NCI-H187 (cell line): ENCODE results near the gene DDX3X.
A peak's percentile ranks its signal among the peaks of the same experiment; 100 is the strongest.
"Not testable (repeated sequence)": the region's sequence is repeated elsewhere in the genome, so short reads cannot be mapped to it uniquely, and the experiment has no call there.

Experiments used
- DNase-seq, 2 experiments: peaks; one replicate each; lab custom pipeline; 2025; lab: John Stamatoyannopoulos, UW

The DDX3X gene

DNA sequence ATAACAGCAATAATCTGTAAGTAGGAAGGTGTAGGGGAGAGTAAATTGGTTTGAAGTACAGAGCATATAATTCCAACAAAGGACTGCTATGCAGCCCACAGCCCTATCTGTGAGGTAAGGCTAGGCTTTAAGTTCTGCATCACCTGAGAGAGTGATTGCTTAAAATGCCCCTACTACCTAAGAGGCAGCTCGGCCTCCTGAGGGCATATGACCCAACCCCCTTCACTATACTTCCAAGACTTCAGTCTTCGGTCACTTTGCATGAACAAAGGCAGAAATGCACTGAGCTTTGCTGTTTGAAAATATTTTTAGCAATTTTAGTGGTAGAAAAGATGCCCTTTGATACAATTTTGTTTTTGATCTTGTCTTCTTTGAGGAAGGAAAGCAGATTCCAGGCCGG, 4.9 kb upstream of the DDX3X start:
- DNase-seq = no peak

DNA sequence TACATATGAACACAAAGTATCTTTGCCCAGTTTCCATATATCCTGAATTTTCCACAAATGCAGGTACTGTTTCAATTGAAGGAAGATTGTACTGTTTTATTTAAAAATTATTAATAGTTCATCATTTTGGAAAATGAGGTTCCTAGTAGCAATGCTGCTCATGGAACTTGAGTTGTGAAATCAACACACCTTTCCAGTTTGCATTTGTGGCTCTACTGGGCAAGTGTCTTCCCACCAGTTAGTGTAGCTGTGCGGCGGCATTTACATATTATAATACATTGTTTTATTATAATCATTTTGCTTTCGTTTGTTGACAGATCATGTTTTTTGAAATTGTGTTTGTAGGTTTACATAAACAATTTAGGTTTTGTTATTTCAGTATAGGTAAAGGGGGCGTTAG, 2.0 kb upstream of the DDX3X start:
- DNase-seq = no peak

DNA sequence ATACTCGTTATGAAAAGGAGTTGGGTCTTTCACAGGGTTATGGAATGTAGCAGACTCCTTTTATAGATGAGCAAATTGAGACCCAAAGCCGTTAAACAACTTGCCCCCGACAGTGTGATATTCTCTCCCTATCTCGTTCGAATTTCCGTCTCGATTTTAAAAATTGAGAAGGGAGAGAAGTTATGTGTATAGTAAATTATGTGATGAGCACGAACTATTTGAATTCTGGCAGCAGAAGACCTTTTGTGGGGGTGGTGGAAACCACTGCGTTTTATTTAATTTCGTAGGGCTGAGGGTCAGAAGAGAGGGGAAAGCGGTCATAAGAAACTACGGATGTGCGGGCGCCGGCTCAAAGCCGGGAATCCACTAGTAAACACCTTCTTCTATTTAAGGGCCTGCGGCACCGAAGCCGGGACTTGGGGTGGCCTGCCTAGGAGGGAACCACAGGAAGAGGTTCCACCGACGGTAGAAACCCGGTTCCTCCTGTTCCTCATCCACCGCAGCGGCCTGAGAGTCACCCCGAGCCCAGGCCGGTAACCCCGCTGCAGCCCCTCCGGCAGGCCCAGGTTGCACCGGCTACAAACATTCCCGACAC, 1.5 kb upstream of the DDX3X start:
- no peak for DNase-seq

DNA sequence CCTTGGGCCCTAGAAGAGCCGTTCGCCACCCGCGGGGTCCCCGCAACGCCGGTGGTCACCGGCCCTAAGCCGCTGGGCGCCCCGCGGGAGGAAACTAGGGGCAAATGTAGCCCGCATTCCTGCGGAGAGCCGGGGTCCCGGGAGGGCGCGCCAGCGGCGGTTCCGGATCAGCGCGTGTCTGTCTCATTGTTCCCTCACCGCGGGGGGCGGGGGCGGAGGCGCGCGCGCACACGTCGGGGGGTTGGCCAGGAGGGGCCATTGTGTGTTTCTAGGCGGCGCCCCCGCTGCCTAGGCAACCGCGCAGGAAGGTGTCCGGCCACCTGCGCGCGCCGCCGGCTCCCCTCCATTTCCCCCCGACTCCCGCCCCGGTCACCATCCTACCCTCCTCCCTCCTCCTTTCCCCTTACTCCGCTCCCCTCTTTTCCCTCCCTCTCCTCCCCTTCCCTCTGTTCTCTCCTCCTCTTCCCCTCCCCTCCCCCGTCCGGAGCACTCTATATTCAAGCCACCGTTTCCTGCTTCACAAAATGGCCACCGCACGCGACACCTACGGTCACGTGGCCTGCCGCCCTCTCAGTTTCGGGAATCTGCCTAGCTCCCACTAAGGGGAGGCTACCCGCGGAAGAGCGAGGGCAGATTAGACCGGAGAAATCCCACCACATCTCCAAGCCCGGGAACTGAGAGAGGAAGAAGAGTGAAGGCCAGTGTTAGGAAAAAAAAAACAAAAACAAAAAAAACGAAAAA, 789 bp upstream of the DDX3X start:
- DNase-seq = peak; percentile 81 to 86

DNA sequence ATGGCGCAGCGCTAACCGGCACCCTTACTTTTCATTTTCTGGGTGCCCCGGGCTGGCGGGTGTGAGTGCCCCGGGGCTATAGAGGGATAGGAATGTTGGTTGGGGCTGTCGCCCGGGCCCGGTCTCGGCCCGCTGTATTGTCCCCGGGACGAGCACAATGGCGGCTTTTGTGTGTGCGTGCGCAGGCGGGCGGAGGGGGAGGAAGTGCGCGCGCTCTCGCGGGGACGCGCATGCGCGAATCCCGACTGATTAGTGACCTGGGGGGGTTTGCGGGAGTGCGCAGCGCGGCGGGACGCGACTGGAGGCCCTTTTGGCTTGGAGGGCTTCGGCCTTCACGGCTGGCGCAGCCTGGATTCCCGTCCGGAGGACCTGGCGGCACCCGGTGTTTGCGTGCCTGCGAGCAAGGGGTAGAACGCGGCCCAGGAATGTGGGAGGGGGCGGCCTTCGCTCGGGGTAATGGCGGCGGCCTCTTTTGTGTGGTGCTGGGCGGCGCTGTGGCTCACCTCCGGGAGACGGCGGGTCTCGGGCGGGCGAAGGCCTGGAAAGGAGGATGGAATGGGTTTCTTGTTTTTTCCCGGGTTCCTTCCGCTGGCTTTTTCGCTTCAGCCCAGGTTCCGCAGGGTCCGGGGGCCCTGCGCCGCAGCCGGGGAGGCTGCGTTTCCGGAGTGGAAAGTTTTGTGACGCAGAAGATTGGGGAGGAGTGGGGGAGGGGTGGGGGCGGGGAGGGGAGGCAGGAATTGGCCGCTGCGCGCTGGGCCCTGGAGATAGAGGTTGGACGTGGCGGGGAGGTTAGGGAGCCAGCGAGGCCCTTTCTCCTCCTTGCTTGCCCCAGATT, 618 bp downstream of the DDX3X start:
- DNase-seq = peak; percentile 24 to 35

DNA sequence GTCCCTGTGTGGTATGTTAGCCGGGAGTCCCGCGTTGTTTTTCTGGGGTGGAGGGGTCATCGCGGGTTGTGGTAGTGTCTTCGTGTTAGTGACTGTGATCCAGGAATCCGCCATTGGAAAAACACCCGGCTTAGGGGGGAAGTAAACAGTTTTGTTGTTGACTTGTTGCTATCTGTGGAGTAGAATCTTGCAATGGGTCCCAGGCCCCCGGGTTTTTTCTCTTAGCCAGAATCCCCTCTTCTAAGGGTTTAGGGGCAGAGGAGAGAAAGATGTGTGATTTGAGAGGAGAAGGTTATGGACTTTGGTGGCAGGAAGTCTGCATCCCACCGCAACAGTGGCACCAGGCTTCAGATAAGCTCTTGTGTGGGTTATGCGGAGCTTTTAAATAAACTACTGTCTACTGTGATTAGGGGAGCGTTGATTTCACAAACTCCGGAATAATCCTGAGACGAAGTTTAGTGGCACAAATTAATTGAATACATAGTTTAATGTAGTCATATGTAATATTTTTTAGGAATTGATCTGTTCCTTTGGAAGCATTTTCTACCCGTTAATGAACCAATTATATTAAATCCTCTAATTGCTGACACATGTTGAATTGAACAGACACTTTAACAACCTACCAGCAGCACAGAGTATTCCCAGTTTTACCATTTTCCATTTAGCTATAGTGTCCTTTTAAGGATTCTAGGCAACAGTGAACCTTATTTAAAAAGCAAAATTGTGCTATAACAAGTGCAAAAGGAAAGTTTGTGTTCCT, 1.4 kb downstream of the DDX3X start:
- no peak for DNase-seq

DNA sequence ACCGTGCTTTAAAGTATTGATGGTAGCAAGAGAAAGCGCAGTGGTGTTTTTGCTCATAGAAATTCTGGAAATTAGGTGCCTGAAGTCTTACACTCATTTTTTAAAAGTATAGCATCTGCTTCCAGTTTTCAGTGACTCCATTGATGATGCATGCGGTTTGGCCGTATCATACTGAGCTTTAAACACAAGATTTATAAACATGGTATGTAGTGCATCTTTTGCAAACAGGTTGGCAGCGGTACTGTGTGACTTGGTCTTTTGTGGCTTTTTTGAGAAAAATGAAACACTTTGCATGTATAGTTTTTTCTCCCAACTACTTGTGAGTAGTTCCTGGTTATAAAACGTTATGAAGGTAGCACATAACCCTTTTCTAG, 2.0 kb downstream of the DDX3X start:
- DNase-seq = no peak

DNA sequence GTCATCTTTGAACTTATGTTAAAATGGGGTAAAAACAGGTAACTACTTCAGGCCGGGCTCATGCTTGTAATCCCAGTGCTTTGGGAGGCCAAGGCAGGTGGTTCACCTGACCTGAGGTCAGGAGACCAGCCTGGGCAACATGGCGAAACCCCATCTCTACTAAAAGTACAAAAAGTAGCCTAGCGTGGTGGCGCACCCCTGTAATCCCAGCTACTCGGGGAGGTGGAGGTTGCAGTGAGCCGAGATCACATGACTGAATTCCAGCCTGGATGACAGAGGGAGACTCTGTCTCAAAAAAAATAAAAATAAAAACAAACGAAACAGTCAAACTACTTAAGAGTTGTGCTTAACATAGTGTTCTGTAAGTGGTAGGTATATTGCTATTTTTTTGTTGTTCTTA, 2.5 kb downstream of the DDX3X start:
- no peak for DNase-seq

DNA sequence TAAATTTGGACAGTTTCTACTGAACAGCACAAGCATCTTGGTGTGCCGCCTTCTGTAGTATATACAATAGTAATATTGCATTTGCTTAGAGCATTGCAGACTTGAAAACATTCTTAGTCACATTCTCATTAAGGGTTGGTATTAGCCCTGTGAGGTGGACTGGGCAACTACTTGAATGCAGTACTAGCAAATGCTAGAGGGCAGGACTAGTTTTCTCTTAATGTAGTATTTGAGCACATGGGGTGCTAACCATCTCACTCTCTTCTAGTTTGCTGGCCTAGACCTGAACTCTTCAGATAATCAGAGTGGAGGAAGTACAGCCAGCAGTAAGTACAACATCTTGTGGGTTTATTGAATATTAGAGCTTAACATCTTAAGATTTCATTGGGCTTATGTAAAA, 3.2 kb downstream of the DDX3X start:
- DNase-seq = no peak

DNA sequence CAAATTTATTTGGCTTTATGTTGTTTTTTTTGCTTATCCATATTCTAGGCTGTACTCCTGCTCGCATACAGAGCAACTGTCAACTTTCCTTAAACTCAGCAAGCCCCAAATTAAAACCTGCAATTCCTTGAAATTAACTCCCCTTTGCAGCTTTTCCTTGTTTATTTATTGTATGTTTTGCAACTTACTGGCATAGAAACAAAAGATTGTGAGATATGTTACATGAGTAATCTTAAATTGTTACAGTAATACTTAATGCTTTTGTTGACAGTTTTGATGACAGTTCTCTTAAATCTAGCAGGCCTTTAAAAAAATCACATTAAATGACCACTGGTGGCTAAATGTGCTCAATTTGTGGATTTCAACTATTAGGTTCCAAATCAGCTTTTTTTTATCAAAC, 4.5 kb downstream of the DDX3X start:
- no peak for DNase-seq

DNA sequence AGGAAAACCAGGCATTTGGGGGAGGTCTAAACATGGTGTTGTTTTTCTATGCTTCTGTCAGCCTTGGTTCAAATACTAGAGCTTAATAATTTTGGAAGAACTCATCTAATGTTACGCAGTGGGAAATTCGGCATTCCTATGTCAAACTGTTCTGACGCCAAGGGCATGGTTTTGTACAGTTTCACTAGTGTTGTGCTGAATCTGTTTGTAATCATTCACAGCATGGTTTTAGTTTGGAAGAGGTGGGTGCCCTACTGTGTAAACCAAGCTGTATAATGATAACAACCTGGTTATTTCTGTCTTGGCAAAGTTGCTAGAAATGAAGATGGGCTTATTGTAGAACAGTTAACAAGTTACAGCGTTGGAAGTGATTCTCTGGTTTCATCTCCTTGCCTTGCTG, 5.2 kb downstream of the DDX3X start:
- DNase-seq = no peak

DNA sequence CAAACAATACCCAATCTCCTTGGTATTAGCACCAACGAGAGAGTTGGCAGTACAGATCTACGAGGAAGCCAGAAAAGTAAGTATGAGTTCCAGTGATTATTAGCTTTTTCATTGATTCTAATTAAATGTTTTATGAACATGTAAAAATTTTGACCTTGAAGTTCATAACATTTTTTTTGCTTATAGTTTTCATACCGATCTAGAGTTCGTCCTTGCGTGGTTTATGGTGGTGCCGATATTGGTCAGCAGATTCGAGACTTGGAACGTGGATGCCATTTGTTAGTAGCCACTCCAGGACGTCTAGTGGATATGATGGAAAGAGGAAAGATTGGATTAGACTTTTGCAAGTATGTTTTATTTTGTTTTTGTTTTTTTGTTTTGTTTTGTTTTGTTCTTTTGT, 10.1 kb downstream of the DDX3X start:
- DNase-seq = no peak

DNA sequence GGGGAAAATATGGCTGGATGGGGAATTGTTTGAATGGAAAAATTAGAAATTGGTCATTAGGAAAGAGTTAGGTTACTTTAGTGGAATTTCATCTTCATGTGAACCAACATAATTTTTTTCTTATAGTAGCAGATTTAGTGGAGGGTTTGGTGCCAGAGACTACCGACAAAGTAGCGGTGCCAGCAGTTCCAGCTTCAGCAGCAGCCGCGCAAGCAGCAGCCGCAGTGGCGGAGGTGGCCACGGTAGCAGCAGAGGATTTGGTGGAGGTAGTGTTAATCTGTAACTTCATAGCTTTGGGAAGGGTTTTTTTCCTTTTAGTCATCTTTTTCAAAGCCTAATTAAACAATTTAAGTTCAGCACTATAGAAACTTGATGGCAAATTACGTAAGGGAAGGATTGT, 13.2 kb downstream of the DDX3X start:
- DNase-seq = no peak

DNA sequence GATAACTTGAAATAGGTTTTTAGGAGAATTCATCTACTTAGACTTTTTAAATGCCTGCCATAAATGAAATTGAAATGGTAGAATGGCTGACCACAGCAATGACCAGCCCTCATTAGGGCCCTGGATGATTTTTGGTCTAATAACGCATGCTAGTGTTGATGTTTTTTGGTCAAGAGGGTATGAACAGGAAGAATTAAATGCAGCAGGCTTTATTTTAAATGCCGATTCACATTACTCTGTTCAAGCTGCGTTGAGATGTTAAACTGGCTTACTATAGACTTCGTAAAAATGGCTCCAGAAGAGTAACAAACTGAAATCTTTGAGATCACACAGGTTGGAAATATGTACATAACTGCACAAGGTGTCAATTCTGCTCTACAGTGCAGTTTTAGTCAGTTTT, 14.6 kb downstream of the DDX3X start:
- DNase-seq = no peak

DNA sequence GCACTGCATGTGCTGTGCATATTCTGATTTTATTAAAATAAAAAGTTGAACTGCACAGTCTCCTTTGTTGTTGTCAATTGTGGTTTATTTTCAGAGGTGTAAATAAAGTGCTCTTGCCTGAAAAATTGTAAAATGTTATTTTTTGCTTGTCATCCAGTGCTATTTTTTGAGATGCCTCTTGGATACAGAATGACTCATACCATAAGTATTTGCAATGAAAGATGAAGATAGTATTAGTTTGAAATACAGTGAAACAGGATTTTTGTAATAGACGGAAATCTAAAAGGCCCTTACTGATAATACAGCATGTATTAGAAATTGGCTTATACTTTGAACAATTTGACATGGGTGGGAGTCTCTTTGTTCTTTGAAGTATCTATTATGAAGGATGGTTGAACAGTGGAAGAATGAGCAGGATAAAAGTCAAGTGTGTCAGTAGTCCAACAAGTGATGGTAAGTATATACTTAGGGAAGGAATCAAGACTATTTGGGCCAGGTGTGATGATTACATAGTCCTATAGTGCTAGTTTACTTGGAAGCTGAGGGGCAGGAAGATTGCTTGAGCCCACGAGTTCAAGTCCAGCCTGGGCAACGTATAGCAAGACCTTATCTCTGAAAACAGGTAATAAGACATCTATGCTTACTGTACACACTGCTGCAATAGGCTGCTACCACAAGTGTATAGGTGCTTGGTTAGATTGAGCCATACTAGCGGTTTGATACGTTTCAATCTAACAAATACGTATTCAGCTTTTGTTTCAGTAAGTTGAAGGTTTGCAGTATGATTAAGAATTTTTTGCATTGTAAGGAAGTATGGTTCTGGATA, 16.4 kb downstream of the DDX3X start:
- no peak for DNase-seq

DNA sequence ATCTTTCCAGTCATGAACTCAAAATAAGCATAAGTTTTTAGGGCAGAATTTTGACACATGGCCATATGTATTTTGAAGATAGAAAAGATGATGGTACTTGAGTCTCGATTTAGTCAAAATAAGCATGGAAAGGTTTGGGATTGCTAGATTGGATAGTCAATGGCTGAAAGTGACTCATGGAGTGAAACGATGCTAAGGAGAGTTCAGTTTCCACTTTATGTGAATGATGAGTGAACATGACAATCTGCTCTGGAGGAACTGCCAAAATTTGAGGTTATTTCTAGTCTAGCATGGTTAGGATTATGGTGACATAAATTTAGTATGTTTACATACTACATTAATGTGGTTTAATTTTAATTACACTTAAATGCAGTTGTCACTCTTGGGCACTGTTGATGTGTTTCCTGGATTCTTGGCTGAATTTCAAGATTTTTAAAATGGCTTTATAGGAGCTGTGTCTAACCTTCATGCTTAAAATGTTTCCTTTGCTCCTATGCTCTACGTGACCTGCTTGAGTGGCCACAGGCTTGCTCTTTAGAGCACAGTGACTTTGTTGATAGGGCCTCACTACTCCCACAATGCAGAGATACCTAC, 17.1 kb downstream of the DDX3X start:
- no peak for DNase-seq

DNA sequence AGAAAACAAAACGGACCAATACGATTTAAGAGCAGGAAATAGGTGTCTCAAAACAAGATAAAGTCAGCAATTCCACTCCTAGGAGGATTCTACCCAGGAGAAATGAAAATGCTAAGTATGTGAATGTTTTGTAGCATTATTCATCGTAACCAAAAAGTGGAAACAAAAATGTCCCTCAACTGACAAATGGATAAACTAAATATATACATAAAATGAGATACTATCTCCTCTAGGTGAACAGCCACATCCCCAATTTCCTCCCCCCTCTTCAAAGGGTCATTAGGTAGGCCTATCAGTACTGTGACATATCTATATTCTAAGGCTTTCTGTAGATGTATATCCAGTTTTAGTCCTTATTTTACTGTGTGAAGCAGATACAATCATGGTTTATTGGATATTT, 18.0 kb downstream of the DDX3X start:
- DNase-seq = no peak

DNA sequence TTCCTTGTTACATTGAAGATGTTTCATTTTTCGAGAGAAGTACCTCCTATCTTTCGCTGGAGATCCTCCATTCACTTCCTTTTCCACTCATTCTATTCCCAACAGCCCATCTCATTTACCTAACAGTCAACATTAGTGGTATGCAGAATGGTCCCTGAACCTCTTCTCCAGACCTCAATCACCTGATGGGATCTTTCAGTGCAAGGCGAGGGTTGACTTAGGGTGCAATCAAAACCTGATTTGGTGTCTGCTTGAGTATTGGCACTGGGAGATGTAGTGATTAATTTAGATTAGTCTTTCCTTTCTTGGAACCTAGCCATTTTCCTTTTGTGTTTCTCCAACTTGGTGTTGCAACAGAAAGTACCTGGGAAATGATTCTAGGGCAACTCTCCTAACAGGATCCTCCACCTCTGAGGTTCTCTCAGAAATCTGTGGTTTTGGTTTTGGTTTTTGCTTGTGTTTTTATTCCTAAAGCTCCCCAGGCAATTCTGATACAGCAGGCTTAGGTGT, 18.4 kb downstream of the DDX3X start:
- DNase-seq = no peak

DNA sequence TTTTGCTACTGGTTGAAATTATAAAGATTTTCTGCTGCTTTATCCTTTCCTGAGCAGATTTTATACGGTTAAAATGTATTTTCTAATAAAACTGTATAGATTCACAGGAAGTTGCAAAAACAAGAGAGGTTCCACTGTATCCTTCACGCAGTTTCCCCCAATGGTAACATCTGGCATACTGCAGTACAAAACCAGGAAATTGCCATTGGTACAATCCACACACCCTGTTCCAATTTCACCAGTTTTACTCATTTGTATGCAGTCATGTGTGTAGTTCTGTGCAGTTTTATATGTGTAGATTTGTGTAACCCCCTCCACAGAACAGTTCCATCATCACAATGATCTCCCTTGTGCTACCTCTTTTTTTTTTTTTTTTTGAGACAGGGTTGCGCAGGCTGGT, 20.0 kb downstream of the DDX3X start:
- DNase-seq = no peak

DNA sequence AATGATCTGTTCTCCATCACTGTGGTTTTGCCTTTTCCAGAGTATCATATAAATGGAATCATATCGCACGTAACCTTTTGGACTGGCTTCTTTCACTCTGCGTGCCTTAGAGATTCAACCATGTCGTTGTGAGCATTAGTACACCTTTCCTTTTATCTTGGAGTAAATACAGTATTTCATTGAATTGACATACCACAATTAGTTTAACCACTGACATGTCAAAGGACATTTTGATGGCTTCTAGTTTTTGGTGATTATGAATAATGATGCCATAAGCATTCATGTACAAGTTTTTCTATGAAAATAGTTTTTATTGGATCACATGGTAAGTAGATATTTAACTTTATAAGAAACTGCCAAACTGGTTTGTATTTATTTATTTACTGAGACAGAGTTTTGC, 35.2 kb downstream of the DDX3X start:
- no peak for DNase-seq

DNA sequence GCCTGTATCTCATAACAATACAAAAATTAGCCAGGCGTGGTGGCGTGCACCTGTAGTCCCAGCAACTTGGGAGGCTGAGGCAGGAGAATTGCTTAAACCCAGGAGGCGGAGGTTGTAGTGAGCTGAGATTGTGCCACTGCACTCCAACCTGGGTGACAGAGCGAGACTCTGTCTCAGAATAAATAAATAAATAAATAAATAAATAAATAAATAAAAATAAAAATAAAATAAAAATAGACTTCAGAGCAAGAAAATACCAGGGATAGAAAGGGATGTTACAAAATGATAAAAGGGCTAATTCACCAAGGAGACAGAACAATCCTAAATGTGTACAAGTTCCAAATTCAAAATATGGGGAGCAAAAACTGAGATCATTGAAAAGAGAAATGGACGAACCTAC, 37.6 kb downstream of the DDX3X start:
- not testable (repeated sequence) for DNase-seq
